Astrocyte (in vitro differentiated cells and primary cell): ENCODE measurements around the gene IRGM.
"Not testable (repeated sequence)": the region's sequence is repeated elsewhere in the genome, so short reads cannot be mapped to it uniquely, and the experiment has no call there.

Source experiments
- EZH2 ChIP-seq: IDR thresholded peaks from 2 replicates; pipeline ENCODE4 v1.6.1; 2012; ENCODE audit warnings: mild to moderate bottlenecking, low read length, inconsistent platforms; ENCODE audit not compliant: insufficient read depth
- TF ChIP-seq, protein P1 (sequence below): IDR thresholded peaks from 2 replicates; pipeline ENCODE4 v1.5.1; 2011; ENCODE audit warnings: low read depth, mild to moderate bottlenecking, inconsistent platforms, low read length, moderate library complexity; ENCODE audit not compliant: insufficient read depth

DNA sequence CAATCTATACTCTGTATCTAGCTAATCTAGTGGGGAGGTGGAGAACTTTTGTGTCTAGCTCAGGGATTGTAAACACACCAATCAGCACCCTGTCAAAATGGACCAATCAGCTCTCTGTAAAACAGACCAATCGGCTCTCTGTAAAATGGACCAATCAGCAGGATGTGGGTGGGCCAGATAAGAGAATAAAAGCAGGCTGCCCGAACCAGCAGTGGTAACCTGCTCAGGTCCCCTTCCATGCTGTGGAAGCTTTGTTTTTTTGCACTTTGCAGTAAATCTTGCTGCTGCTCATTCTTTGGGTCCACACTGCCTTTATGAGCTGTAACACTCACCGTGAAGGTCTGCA lies at the start of gene IRGM:
- TF ChIP-seq, protein P1, sequence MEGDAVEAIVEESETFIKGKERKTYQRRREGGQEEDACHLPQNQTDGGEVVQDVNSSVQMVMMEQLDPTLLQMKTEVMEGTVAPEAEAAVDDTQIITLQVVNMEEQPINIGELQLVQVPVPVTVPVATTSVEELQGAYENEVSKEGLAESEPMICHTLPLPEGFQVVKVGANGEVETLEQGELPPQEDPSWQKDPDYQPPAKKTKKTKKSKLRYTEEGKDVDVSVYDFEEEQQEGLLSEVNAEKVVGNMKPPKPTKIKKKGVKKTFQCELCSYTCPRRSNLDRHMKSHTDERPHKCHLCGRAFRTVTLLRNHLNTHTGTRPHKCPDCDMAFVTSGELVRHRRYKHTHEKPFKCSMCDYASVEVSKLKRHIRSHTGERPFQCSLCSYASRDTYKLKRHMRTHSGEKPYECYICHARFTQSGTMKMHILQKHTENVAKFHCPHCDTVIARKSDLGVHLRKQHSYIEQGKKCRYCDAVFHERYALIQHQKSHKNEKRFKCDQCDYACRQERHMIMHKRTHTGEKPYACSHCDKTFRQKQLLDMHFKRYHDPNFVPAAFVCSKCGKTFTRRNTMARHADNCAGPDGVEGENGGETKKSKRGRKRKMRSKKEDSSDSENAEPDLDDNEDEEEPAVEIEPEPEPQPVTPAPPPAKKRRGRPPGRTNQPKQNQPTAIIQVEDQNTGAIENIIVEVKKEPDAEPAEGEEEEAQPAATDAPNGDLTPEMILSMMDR = not testable (repeated sequence)
- TF ChIP-seq EZH2 = not testable (repeated sequence)
